H1 (cell line): ENCODE results near the gene RASSF5. TPM values are rescaled to one million over a fixed set of nuclear protein-coding genes. Genes with fewer than 3 reads are reported as not detected.

Experiments
- CTCF ChIA-PET: fragments of 300-600 bp; sonication (Branson Sonifier 250); formaldehyde crosslinking; loops from one replicate; lab custom pipeline; 2021; ENCODE audit not compliant: partially characterized antibody; lab: Charles Lee
- POLR2A ChIA-PET: fragments of 300-600 bp; sonication (Branson Sonifier 250); formaldehyde crosslinking; loops from one replicate; lab custom pipeline; 2021; ENCODE audit warnings: inconsistent platforms; ENCODE audit not compliant: partially characterized antibody; lab: Charles Lee
- DNase-seq, 2 experiments: peaks; one replicate each; pipeline versions ENCODE4 v3.0.0 to v3.0.0-alpha.2; 2010 to 2022; ENCODE audit warnings: low spot score in 2 of 2, low read depth in 1 of 2, mixed read lengths in 1 of 2
- FAIRE-seq: peaks from 2 replicates; lab custom pipeline; 2011; peaks lifted over from hg19 to GRCh38; lab: Jason Lieb, UNC
- H2AFZ ChIP-seq: 2 replicates; pipeline ENCODE4 v1.8.1; 2012; ENCODE audit warnings: low read length, inconsistent platforms
- H2AK5ac ChIP-seq: 2 replicates; pipeline ENCODE4 v1.6.1; 2013; ENCODE audit warnings: low read depth, low read length
- H2BK120ac ChIP-seq: replicated peaks from 2 replicates; pipeline ENCODE3; 2013; ENCODE audit warnings: low read depth, low read length, inconsistent platforms
- H2BK12ac ChIP-seq: 2 replicates; pipeline ENCODE4 v1.6.1; 2013; ENCODE audit warnings: low read depth, low read length
- H2BK15ac ChIP-seq: 2 replicates; pipeline ENCODE4 v1.6.1; 2013; ENCODE audit warnings: low read length
- H2BK20ac ChIP-seq: 2 replicates; pipeline ENCODE4 v1.6.1; 2013; ENCODE audit warnings: low read length
- H2BK5ac ChIP-seq: 2 replicates; pipeline ENCODE4 v1.6.1; 2013; ENCODE audit warnings: low read depth, low read length
- H3K14ac ChIP-seq: 2 replicates; pipeline ENCODE4 v1.6.1; 2013; ENCODE audit warnings: inconsistent platforms; ENCODE audit not compliant: insufficient read length
- H3K18ac ChIP-seq: 2 replicates; pipeline ENCODE4 v1.6.1; 2013; ENCODE audit warnings: low read length; ENCODE audit errors: extremely low read depth
- H3K23ac ChIP-seq: 2 replicates; pipeline ENCODE4 v1.6.1; 2013; ENCODE audit warnings: inconsistent platforms; ENCODE audit not compliant: insufficient read length
- H3K23me2 ChIP-seq: 2 replicates; pipeline ENCODE4 v1.6.1; 2013; ENCODE audit warnings: low read depth, low read length
- H3K27ac ChIP-seq: 2 replicates; pipeline ENCODE4 v1.6.1; 2011; ENCODE audit warnings: low read depth, low read length, inconsistent platforms
- H3K27me3 ChIP-seq, 4 experiments: replicated peaks in 1 of 4; 1 replicate in 1 of 4; 2 replicates in 3 of 4; pipeline versions ENCODE4 v1.6.1 to v1.8.1; 2011 to 2013; ENCODE audit warnings: low read length in 3 of 4, mild to moderate bottlenecking in 3 of 4, inconsistent platforms in 2 of 4, mixed read lengths in 2 of 4, moderate library complexity in 1 of 4; ENCODE audit not compliant: control insufficient read depth in 3 of 4, insufficient read depth in 3 of 4; ENCODE audit errors: extremely low read depth in 1 of 4
- H3K36me3 ChIP-seq, 4 experiments: 2 replicates each; pipeline versions ENCODE4 v1.6.1 to v1.8.1; 2011 to 2013; ENCODE audit warnings: mild to moderate bottlenecking in 4 of 4, low read length in 3 of 4, moderate library complexity in 2 of 4, control low read depth in 1 of 4, inconsistent platforms in 1 of 4; ENCODE audit not compliant: insufficient read depth in 4 of 4, control insufficient read depth in 2 of 4
- H3K4ac ChIP-seq: replicated peaks from 2 replicates; pipeline ENCODE3; 2013; ENCODE audit warnings: low read length, low read depth, mixed read lengths, inconsistent platforms; ENCODE audit not compliant: insufficient read length
- H3K4me1 ChIP-seq, 4 experiments: replicated peaks in 1 of 4; 1 replicate in 1 of 4; 2 replicates in 3 of 4; pipeline versions ENCODE4 v1.6.1 to v1.8.1; 2011 to 2013; ENCODE audit warnings: low read length in 3 of 4, inconsistent platforms in 2 of 4, mixed read lengths in 1 of 4; ENCODE audit not compliant: insufficient read depth in 4 of 4, control insufficient read depth in 3 of 4
- H3K4me2 ChIP-seq, 2 experiments: 2 replicates each; pipeline versions ENCODE4 v1.6.1 to v1.8.1; 2011 to 2013; ENCODE audit warnings: low read depth in 2 of 2, low read length in 2 of 2, control low read depth in 1 of 2, inconsistent platforms in 1 of 2, mild to moderate bottlenecking in 1 of 2; ENCODE audit not compliant: insufficient read depth in 1 of 2
- H3K4me3 ChIP-seq, 4 experiments: fragments of 200-600, 300-600 bp in 1 of 4; sonication (generic), shearing (Covaris generic), sonication (Bioruptor Twin) in 1 of 4; 2 replicates each; pipeline versions ENCODE4 v1.5.1 to v1.8.1; 2011 to 2016; ENCODE audit warnings: low read length in 4 of 4, low read depth in 3 of 4, control low read depth in 2 of 4, inconsistent platforms in 2 of 4, mild to moderate bottlenecking in 2 of 4, mixed read lengths in 1 of 4, moderate library complexity in 1 of 4; ENCODE audit not compliant: insufficient read depth in 2 of 4; ENCODE audit errors: extremely low read depth in 1 of 4
- H3K56ac ChIP-seq: replicated peaks from 2 replicates; pipeline ENCODE3; 2013; ENCODE audit warnings: low read depth, mild to moderate bottlenecking, mixed read lengths, low read length, inconsistent platforms; ENCODE audit not compliant: insufficient read length
- H3K79me1 ChIP-seq: 2 replicates; pipeline ENCODE4 v1.6.1; 2013; ENCODE audit warnings: low read depth, low read length, control low read depth
- H3K79me2 ChIP-seq, 2 experiments: 2 replicates each; pipeline versions ENCODE4 v1.6.1 to v1.8.1; 2012 to 2013; ENCODE audit warnings: low read length in 2 of 2, mild to moderate bottlenecking in 2 of 2, inconsistent platforms in 1 of 2; ENCODE audit not compliant: insufficient read depth in 2 of 2, control insufficient read depth in 1 of 2
- H3K9ac ChIP-seq, 4 experiments: replicated peaks in 1 of 4; 1 replicate in 1 of 4; 2 replicates in 3 of 4; pipeline versions ENCODE4 v1.6.1 to v1.8.1; 2011 to 2013; ENCODE audit warnings: low read depth in 3 of 4, low read length in 3 of 4, control low read depth in 2 of 4, mild to moderate bottlenecking in 2 of 4, moderate library complexity in 2 of 4, inconsistent platforms in 1 of 4; ENCODE audit errors: extremely low read depth in 1 of 4
- H3K9me3 ChIP-seq, 2 experiments: 2 replicates each; pipeline versions ENCODE4 v1.6.1 to v1.8.1; 2012 to 2013; ENCODE audit warnings: mild to moderate bottlenecking in 2 of 2, moderate library complexity in 2 of 2, control low read depth in 1 of 2, inconsistent platforms in 1 of 2, low read depth in 1 of 2, low read length in 1 of 2, mixed read lengths in 1 of 2; ENCODE audit not compliant: insufficient read depth in 2 of 2
- H4K20me1 ChIP-seq, 2 experiments: replicated peaks in 1 of 2; 2 replicates each; pipeline versions ENCODE3 to v1.8.1; 2011 to 2013; ENCODE audit warnings: inconsistent platforms in 2 of 2, low read length in 2 of 2, mild to moderate bottlenecking in 1 of 2; ENCODE audit not compliant: insufficient read depth in 2 of 2, control insufficient read depth in 1 of 2
- H4K5ac ChIP-seq: 2 replicates; pipeline ENCODE4 v1.6.1; 2013; ENCODE audit warnings: low read length, low read depth, mixed read lengths, inconsistent platforms; ENCODE audit not compliant: insufficient read length
- H4K8ac ChIP-seq: 2 replicates; pipeline ENCODE4 v1.8.0; 2013; ENCODE audit warnings: mild to moderate bottlenecking, moderate library complexity, low read length, inconsistent platforms; ENCODE audit not compliant: insufficient read depth; ENCODE audit errors: extremely low read depth
- H4K91ac ChIP-seq: replicated peaks from 2 replicates; pipeline ENCODE3; 2013; ENCODE audit warnings: low read length, mixed read lengths, inconsistent platforms; ENCODE audit not compliant: insufficient read length
- BRCA1 ChIP-seq: IDR thresholded peaks from 2 replicates; pipeline ENCODE4 v1.6.1; 2012; ENCODE audit warnings: low read depth, low read length, improper control_type of control experiment
- CBX5 ChIP-seq: fragments of 300-800, 300-1000 bp; sonication (generic); IDR thresholded peaks from 2 replicates; pipeline ENCODE4 v1.7.1; 2016; ENCODE audit warnings: antibody characterized with exemption, low read length, low read depth
- CHD1 ChIP-seq: IDR thresholded peaks from 2 replicates; pipeline ENCODE4 v1.6.1; 2012; ENCODE audit warnings: low read depth, low read length, improper control_type of control experiment
- E2F6 ChIP-seq: IDR thresholded peaks from 2 replicates; pipeline ENCODE4 v1.6.1; 2012; ENCODE audit warnings: inconsistent platforms
- KDM4A ChIP-seq: IDR thresholded peaks from one replicate; pipeline ENCODE4 v1.7.1; 2012; ENCODE audit warnings: low read depth, mild to moderate bottlenecking, moderate library complexity, low read length, inconsistent platforms; ENCODE audit not compliant: severe bottlenecking
- KDM5A ChIP-seq: fragments of 200-600 bp; IDR thresholded peaks from 2 replicates; pipeline ENCODE4 v1.7.1; 2012; ENCODE audit warnings: mild to moderate bottlenecking, low read length, inconsistent platforms, mixed read lengths
- MAX ChIP-seq: IDR thresholded peaks from 2 replicates; pipeline ENCODE4 v1.6.1; 2012; ENCODE audit warnings: inconsistent platforms
- NANOG ChIP-seq: IDR thresholded peaks from 2 replicates; pipeline ENCODE4 v1.6.1; 2011; ENCODE audit warnings: low read length, low read depth, mild to moderate bottlenecking, inconsistent platforms; ENCODE audit not compliant: insufficient read depth, poor library complexity, severe bottlenecking
- RBBP5 ChIP-seq: IDR thresholded peaks from 2 replicates; pipeline ENCODE4 v1.7.1; 2012; ENCODE audit warnings: low read depth, mild to moderate bottlenecking, inconsistent platforms, low read length, moderate library complexity, borderline replicate concordance
- SIRT6 ChIP-seq: IDR thresholded peaks from one replicate; pipeline ENCODE4 v1.7.1; 2012; ENCODE audit warnings: low read length, inconsistent platforms
- SUZ12 ChIP-seq: fragments of 200-600 bp; sonication (generic); IDR thresholded peaks from 2 replicates; pipeline ENCODE4 v1.6.1; 2012; ENCODE audit warnings: mild to moderate bottlenecking, inconsistent platforms, low read length, moderate library complexity, mixed read lengths
- TEAD4 ChIP-seq: IDR thresholded peaks from 2 replicates; pipeline ENCODE4 v1.6.1; 2012; ENCODE audit warnings: low read depth, low read length, inconsistent platforms, mixed read lengths
- WGBS, 2 experiments: shearing (Covaris generic) in 1 of 2; methylation state at CpG; one replicate each; pipeline versions ENCODE4 v1.1.6 to v1.1.7; 2013 to 2015; ENCODE audit warnings: low lambda C conversion rate in 2 of 2, mixed read lengths in 2 of 2, inconsistent platforms in 1 of 2, low coverage in 1 of 2, missing lambda C conversion rate in 1 of 2; ENCODE audit not compliant: insufficient replicate concordance in 2 of 2, insufficient coverage in 1 of 2, insufficient read length in 1 of 2; ENCODE audit errors: extremely low coverage in 1 of 2, missing lambda C conversion rate in 1 of 2; 5-methylcytosine and 5-hydroxymethylcytosine counted together
- polyA plus RNA-seq, 7 experiments: library from polyadenylated mRNA; depleted of rRNA in 3 of 7; stranded (reverse) in 5 of 7; unstranded in 2 of 7; fragments of >200 nt in 5 of 7; fragments of 200-250 nt in 2 of 7; gene quantifications; 1 replicate in 5 of 7; 2 replicates in 1 of 7; 4 replicates in 1 of 7; pipeline versions ENCODE4 v1.2.1 to v1.2.3, GENCODE V29; 2011 to 2013; ENCODE audit warnings: missing spikeins in 2 of 7, mixed read lengths in 2 of 7
- total RNA-seq: library from RNA; stranded (reverse); fragmentation: NEBNext Ultra II Directional; extraction: Animal tissue kit (Norgen Biotek cat#: 25700); gene quantifications from 2 replicates; pipeline ENCODE4 v1.2.1, GENCODE V29; 2021

Gene RASSF5
- total and polyA plus RNA-seq, 2 of the 8 experiments (the other 6 are each of a cell fraction or from before 2014, with no cell fraction given): 0.82 to 1.8 TPM

- H3K27me3 ChIP-seq: no peaks in the 10 kb centered on the region
- DNase-seq (peak; percentile 50 to 99), FAIRE-seq (peak; percentile 24)
- no peaks in the 10 kb centered on the region for H4K20me1 ChIP-seq
- H3K4me3 ChIP-seq: no peak overlapping the region
- peaks cover 0 to 3% (median 2%) of the 10 kb centered on the region in 4 experiments; a peak in 2 of 7 replicates for H3K4me1 ChIP-seq
- no peaks in the 10 kb centered on the region for H3K23me2 ChIP-seq
- no peaks in the 10 kb centered on the region for H3K36me3 ChIP-seq
- H3K14ac ChIP-seq: no peak overlapping the region
- no peaks in the 10 kb centered on the region for H3K79me2 ChIP-seq
- H3K79me1 ChIP-seq: no peaks in the 10 kb centered on the region
- H3K23ac ChIP-seq: no peak overlapping the region
- WGBS, 2 experiments: 22% methylated on average over 9 of the region's 9 CpGs; no CpG with 5 or more reads in 1 of the 2 experiments
- H3K4ac ChIP-seq: no peak overlapping the region
- no peak overlapping the region for H3K18ac ChIP-seq
- no peak overlapping the region for H3K56ac ChIP-seq
- H2BK5ac ChIP-seq: no peak overlapping the region
- H4K5ac ChIP-seq: no peak overlapping the region
- H3K9me3 ChIP-seq: no peaks in the 10 kb centered on the region
- no peak overlapping the region for H2BK12ac ChIP-seq
- no peak overlapping the region for H4K8ac ChIP-seq
- no peak overlapping the region for H2AK5ac ChIP-seq
- POLR2A ChIA-PET: interaction anchor here (0.9 to 1.1 kb wide), 2 partner anchors 37 to 49 kb away, joined by 4 read pairs; no protein-coding TSS in a partner anchor
- H2BK120ac ChIP-seq: no peak overlapping the region
- no peak overlapping the region for H2BK15ac ChIP-seq
- no peak overlapping the region for H2BK20ac ChIP-seq
- H3K27ac ChIP-seq: no peak overlapping the region
- CTCF ChIA-PET: interaction anchor here (0.6 to 18.2 kb wide), 47 partner anchors 9 to 1265 kb away, joined by 3 to 298 read pairs (median 4); partner anchors contain the start of genes DYRK3, IKBKE and RASSF5
- H2AFZ ChIP-seq: peak overlapping the region; percentile 92; the same call in 1 of the 2 replicates
- peak overlapping the region in 1 of 2 experiments; percentile 48; a peak in 2 of 4 replicates for H3K4me2 ChIP-seq
- H4K91ac ChIP-seq: no peak overlapping the region
- H3K9ac ChIP-seq: no peak overlapping the region
- TF ChIP-seq KDM5A (no peak), CHD1 (no peak), TEAD4 (0 out of 2 replicates have a peak, but pooled peaks have one; percentile 4), MAX (peak; percentile 96), E2F6 (no peak), RBBP5 (no peak), NANOG (no peak), CBX5 (no peak), KDM4A (no peak), SIRT6 (no peak), BRCA1 (no peak), SUZ12 (no peak)
These were observed 37.4 kb downstream of the RASSF5 start for GRCh38 chr1:206544562-206545257.
